MCF 10A (cell line): ENCODE results near the gene SPOCK2. TPM values are rescaled to one million over a fixed set of nuclear protein-coding genes. Genes with fewer than 3 reads are reported as not detected.

Experiments
- BruUV-seq: library from RNA; stranded (reverse); fragments of 400-500 nt; replicated peaks from 2 replicates; lab custom pipeline; 2021; lab: Mats Ljungman, UMichigan
- CTCF ChIA-PET: fragments of 300-600 bp; sonication (Branson Sonifier 250); formaldehyde crosslinking; extraction: SDS; loops from one replicate; lab custom pipeline; 2021; ENCODE audit warnings: antibody characterized with exemption, inconsistent platforms; lab: Yijun Ruan, JAX
- POLR2A ChIA-PET: fragments of 300-600, 350-650 bp; sonication (Branson Sonifier 250); formaldehyde crosslinking; extraction: SDS; loops from one replicate; lab custom pipeline; 2020; ENCODE audit warnings: antibody characterized with exemption, inconsistent platforms; lab: Yijun Ruan, JAX
- DNase-seq: peaks from one replicate; pipeline ENCODE4 v3.0.0-alpha.2; 2018; ENCODE audit not compliant: unreplicated experiment
- H3K27ac Mint-ChIP-seq: one replicate; pipeline ENCODE4 v1.8.0; 2022; ENCODE audit warnings: mild to moderate bottlenecking, low read depth, mixed read lengths; ENCODE audit not compliant: unreplicated experiment
- H3K27me3 Mint-ChIP-seq: one replicate; pipeline ENCODE4 v1.8.0; 2022; ENCODE audit warnings: mixed read lengths; ENCODE audit not compliant: insufficient read depth, unreplicated experiment
- H3K36me3 Mint-ChIP-seq: one replicate; pipeline ENCODE4 v1.8.0; 2022; ENCODE audit warnings: mild to moderate bottlenecking, moderate library complexity, mixed read lengths; ENCODE audit not compliant: insufficient read depth, unreplicated experiment
- H3K4me1 Mint-ChIP-seq: one replicate; pipeline ENCODE4 v1.8.0; 2022; ENCODE audit warnings: mixed read lengths; ENCODE audit not compliant: insufficient read depth, unreplicated experiment
- H3K4me3 Mint-ChIP-seq: one replicate; pipeline ENCODE4 v1.8.0; 2022; ENCODE audit warnings: mild to moderate bottlenecking, moderate library complexity, mixed read lengths; ENCODE audit not compliant: unreplicated experiment
- H3K9me3 Mint-ChIP-seq: one replicate; pipeline ENCODE4 v1.8.0; 2022; ENCODE audit warnings: mixed read lengths; ENCODE audit not compliant: unreplicated experiment
- CTCF ChIP-seq: fragments of 200-600 bp; IDR thresholded peaks from one replicate; pipeline ENCODE4 v1.8.0; 2022; ENCODE audit warnings: antibody characterized with exemption, mild to moderate bottlenecking; ENCODE audit not compliant: unreplicated experiment
- intact Hi-C: fragments of 100-400 bp; cut with micrococcal nuclease; formaldehyde crosslinking; loops from 2 replicates; pipeline ENCODE4 v1.14.1; 2022
- total RNA-seq: library from RNA; stranded (reverse); gene quantifications from 2 replicates; pipeline ENCODE4 v1.2.3, GENCODE V29; 2022

SPOCK2 gene
- total RNA-seq, 1 experiment from 2014 or later: 1.2 TPM

DNA sequence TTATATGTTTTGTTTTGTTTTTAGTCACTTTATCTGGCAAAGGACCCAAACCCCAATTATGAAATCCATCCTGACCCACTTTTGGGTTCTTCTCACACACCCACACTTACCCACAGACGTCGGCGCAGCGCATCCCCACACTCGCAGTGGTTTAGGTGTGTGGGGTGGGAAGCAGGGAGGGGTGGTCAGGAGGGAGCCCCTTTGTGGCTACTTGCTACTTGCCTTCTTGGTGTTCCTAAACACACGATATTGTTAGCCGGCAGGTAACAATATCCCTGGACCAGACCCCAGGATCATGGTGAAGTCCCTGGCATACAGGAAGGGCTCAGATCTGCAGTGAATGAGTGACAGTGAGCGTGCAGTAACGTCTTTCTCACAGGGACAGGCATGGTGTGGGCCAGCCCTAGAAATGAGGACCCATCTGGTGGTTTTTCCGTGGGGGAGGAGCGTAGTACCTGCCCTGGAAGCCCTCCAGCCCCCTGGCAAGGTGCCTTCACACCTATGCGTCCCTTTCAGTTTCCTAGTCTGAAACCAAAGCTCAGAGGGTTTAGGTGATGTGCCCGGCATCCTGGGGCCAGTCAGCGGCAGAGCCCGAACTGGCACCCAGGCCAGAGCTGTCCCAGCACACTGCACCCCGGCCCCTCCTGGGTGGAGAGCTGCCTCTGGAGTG, 4.4 kb downstream of the SPOCK2 start:
- H3K4me1 Mint-ChIP-seq: no peaks in the 10 kb centered on the region
- intact Hi-C loops: no loop called here
- POLR2A ChIA-PET: no interaction called here
- no peaks in the 10 kb centered on the region for H3K27me3 Mint-ChIP-seq
- H3K36me3 Mint-ChIP-seq: no peaks in the 10 kb centered on the region
- no TSS peak for BruUV-seq
- CTCF ChIA-PET: interaction anchor here (0.6 kb wide), 1 partner anchor 211 kb away, joined by 3 read pairs; no protein-coding TSS in a partner anchor
- TF ChIP-seq CTCF: no peak
- DNase-seq: no peak
- no peak overlapping the region for H3K4me3 Mint-ChIP-seq
- H3K27ac Mint-ChIP-seq: no peak overlapping the region
- no peaks in the 10 kb centered on the region for H3K9me3 Mint-ChIP-seq

GRCh38 chr10:72082856-72083789, 5.2 kb downstream of the SPOCK2 start:
- POLR2A ChIA-PET: interaction anchor here (0.6 kb wide), 2 partner anchors 11 to 1028 kb away, joined by 3 read pairs; no protein-coding TSS in a partner anchor
- no TSS peak for BruUV-seq

GRCh38 chr10:72081772-72082590, 6.4 kb downstream of the SPOCK2 start:
- Mint-ChIP-seq H3K27me3 (no peaks in the 10 kb centered on the region), H3K4me3 (no peak overlapping the region), H3K27ac (no peak overlapping the region), H3K9me3 (no peaks in the 10 kb centered on the region), H3K36me3 (no peaks in the 10 kb centered on the region), H3K4me1 (no peaks in the 10 kb centered on the region)
- intact Hi-C loops: no loop called here
- ChIA-PET CTCF (no interaction called here), POLR2A (interaction anchor here (0.6 kb wide), 1 partner anchor 10 kb away, joined by 3 read pairs; no protein-coding TSS in a partner anchor)
- DNase-seq: peak; percentile 85
- no peak for TF ChIP-seq CTCF
- no TSS peak for BruUV-seq

More at GRCh38 chr10:72082856-72083789, 5.2 kb downstream of the SPOCK2 start:
- Mint-ChIP-seq H3K9me3 (no peaks in the 10 kb centered on the region), H3K36me3 (no peaks in the 10 kb centered on the region), H3K27ac (no peak overlapping the region), H3K4me1 (no peaks in the 10 kb centered on the region), H3K27me3 (no peaks in the 10 kb centered on the region), H3K4me3 (no peak overlapping the region)
- CTCF ChIA-PET: interaction anchor here (0.6 kb wide), 1 partner anchor 211 kb away, joined by 3 read pairs; no protein-coding TSS in a partner anchor
- DNase-seq: no peak
- TF ChIP-seq CTCF: no peak
- intact Hi-C loops: no loop called here
